GM13976 (cell line): ENCODE measurements around the gene SEMA6A.

Experiments used
- DNase-seq: peaks from one replicate; pipeline ENCODE4 v3.0.0; 2012; ENCODE audit warnings: low spot score
- in situ Hi-C: fragments of 300-500 bp; cut with MboI; formaldehyde crosslinking; loops from one replicate; pipeline ENCODE4 v1.12.0; 2022; ENCODE audit warnings: low sequenced_read_pairs, mixed read lengths, inconsistent platforms; ENCODE audit not compliant: unreplicated experiment
- TF ChIP-seq, protein P1 (sequence below): IDR thresholded peaks from 2 replicates; pipeline ENCODE4 v1.5.1; 2012; ENCODE audit warnings: borderline replicate concordance, mild to moderate bottlenecking; ENCODE audit not compliant: insufficient read depth; ENCODE audit errors: extremely low read depth, missing control alignments, control extremely low read depth

The SEMA6A gene

GRCh38 chr5:116532762-116533525 lies 41.7 kb downstream of the SEMA6A start:
- TF ChIP-seq, protein P1, sequence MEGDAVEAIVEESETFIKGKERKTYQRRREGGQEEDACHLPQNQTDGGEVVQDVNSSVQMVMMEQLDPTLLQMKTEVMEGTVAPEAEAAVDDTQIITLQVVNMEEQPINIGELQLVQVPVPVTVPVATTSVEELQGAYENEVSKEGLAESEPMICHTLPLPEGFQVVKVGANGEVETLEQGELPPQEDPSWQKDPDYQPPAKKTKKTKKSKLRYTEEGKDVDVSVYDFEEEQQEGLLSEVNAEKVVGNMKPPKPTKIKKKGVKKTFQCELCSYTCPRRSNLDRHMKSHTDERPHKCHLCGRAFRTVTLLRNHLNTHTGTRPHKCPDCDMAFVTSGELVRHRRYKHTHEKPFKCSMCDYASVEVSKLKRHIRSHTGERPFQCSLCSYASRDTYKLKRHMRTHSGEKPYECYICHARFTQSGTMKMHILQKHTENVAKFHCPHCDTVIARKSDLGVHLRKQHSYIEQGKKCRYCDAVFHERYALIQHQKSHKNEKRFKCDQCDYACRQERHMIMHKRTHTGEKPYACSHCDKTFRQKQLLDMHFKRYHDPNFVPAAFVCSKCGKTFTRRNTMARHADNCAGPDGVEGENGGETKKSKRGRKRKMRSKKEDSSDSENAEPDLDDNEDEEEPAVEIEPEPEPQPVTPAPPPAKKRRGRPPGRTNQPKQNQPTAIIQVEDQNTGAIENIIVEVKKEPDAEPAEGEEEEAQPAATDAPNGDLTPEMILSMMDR, result no peak
- no peak for DNase-seq
- in situ Hi-C loops, result loop anchor here (25.0 kb wide), 1 partner anchor 396 kb away; no protein-coding TSS in a partner anchor

DNA sequence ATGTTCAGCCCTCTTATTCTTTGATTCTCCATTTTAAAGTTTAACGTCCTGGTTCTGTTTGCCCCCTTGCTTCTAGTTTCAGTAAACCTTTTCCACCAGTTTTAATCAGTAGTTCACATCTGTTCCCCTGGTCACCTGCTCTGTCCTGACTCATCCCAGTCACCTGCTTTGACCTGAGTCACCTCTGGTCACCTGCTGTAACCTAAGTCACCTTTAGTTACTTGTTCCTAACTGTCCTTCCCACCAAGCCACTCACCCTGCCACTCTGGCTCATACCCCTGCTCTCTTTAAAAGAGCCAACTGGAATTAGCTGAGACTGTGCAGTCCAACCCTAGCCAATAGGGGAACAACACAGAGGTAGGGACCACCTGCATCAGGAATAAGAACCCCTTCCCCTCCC lies 43.0 kb downstream of the SEMA6A start:
- no peak for DNase-seq
- in situ Hi-C loops, result loop anchor here (25.0 kb wide), 1 partner anchor 394 kb away; no protein-coding TSS in a partner anchor
- TF ChIP-seq, protein P1, result no peak

DNA sequence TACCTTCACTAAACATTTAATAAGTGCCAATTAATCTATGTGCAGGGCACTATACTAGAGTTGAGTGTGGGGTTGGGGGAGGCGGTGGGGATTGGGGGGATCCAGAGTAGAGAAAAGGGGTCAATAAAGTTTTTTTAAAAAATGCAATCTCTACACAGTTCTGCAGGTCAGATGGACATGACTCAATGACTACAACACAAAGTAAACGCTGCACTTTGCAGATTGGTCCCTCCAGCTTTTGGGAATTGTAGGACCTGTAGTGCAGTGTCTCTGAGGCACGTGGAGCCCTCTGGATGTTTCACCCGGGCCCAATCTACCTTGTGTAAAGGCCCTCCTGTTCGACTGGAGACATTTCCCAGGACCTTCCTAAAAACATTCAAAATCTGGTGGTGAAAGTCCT lies 43.5 kb downstream of the SEMA6A start:
- TF ChIP-seq, protein P1, result no peak
- no peak for DNase-seq
- in situ Hi-C loops, result loop anchor here (25.0 kb wide), 1 partner anchor 394 kb away; no protein-coding TSS in a partner anchor

- in situ Hi-C loops, result loop anchor here (25.0 kb wide), 1 partner anchor 393 kb away; no protein-coding TSS in a partner anchor
- TF ChIP-seq, protein P1, result no peak
- DNase-seq, result no peak
Measured at GRCh38 chr5:116530276-116530675, 44.3 kb downstream of the SEMA6A start.

- no peak for DNase-seq
- TF ChIP-seq, protein P1, result no peak
- in situ Hi-C loops, result loop anchor here (25.0 kb wide), 1 partner anchor 392 kb away; no protein-coding TSS in a partner anchor
Measured at GRCh38 chr5:116529615-116530014, 45.0 kb downstream of the SEMA6A start.

DNA sequence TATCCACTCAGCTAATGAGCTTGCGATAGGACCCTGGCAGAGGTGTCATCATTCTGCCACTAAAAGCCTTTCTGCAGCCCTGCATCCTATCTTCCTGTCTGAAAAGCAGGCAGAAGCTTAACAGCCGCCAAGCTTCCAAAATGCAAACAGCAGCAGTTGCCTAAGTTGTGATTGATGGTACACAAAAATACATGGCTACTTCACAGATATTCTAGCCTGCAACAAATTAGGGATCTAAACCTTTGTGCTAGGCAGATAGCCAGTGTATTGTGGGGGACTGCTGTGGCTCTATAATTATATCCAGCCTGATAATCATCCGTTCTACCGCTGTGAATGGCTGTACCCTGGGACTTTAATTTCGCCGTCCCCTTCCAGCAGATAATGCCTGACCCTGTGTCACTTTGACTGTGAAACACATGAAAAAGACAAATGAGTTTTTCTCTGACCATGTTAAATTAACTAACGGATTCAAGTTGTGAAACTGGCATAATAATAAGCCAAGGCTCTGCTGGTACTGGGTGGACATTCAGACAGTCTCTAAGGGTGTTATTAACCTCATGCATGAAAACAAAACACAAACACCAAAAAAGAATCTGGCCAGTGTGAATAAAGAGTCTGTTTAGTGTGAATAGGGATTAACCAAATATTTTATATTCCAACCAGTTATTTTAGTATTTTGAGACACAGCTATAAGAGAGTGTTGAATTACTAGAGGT lies 45.9 kb downstream of the SEMA6A start:
- TF ChIP-seq, protein P1, result no peak
- in situ Hi-C loops, result loop anchor here (25.0 kb wide), 1 partner anchor 391 kb away; no protein-coding TSS in a partner anchor
- DNase-seq, result no peak
